SU-DHL-6 (cell line): ENCODE results near the gene TMEM132A.

Experiments used
- H2AFZ ChIP-seq: fragments of 200-600 bp; sonication (generic); 2 replicates; pipeline ENCODE4 v1.6.1; 2014; ENCODE audit warnings: low read depth, mild to moderate bottlenecking, moderate library complexity, mixed read lengths, antibody characterized with exemption, low read length; ENCODE audit not compliant: severe bottlenecking
- H3F3A ChIP-seq: fragments of 200-600 bp; shearing (Covaris generic); 2 replicates; pipeline ENCODE4 v1.6.0; 2016; ENCODE audit warnings: antibody characterized with exemption, mild to moderate bottlenecking; ENCODE audit not compliant: insufficient read depth
- H3K27ac ChIP-seq: fragments of 200-600 bp; sonication (generic); 2 replicates; pipeline ENCODE4 v1.5.1; 2016; ENCODE audit warnings: low read depth, mild to moderate bottlenecking, low read length, moderate library complexity, mixed read lengths
- H3K27me3 ChIP-seq: fragments of 200-600 bp; sonication (generic), shearing (Covaris generic); 2 replicates; pipeline ENCODE4 v1.6.0; 2014; ENCODE audit warnings: mild to moderate bottlenecking, low read length
- H3K36me3 ChIP-seq: fragments of 200-600 bp; sonication (generic); 2 replicates; pipeline ENCODE4 v1.6.1; 2014; ENCODE audit warnings: mild to moderate bottlenecking, low read length, mixed read lengths
- H3K4me2 ChIP-seq: fragments of 300-600, 200-600 bp; shearing (Covaris generic), sonication (generic); 2 replicates; pipeline ENCODE4 v1.6.0; 2014; ENCODE audit warnings: low read length, low read depth, mild to moderate bottlenecking; ENCODE audit not compliant: poor library complexity, severe bottlenecking
- H3K4me3 ChIP-seq: fragments of 200-600 bp; sonication (generic); 2 replicates; pipeline ENCODE4 v1.5.1; 2014; ENCODE audit warnings: antibody characterized with exemption, low read length, mild to moderate bottlenecking, mixed read lengths; ENCODE audit not compliant: insufficient read depth, poor library complexity, severe bottlenecking
- H3K79me2 ChIP-seq: fragments of 200-600 bp; sonication (generic); 2 replicates; pipeline ENCODE4 v1.6.1; 2014; ENCODE audit warnings: mild to moderate bottlenecking, low read length, moderate library complexity; ENCODE audit not compliant: insufficient read depth
- H3K9ac ChIP-seq: fragments of 200-600 bp; sonication (generic); 2 replicates; pipeline ENCODE4 v1.7.0; 2014; ENCODE audit warnings: mild to moderate bottlenecking, low read length
- H3K9me2 ChIP-seq: fragments of 200-600 bp; sonication (generic); replicated peaks from 2 replicates; pipeline ENCODE4 v1.6.1; 2014; ENCODE audit warnings: low read length; ENCODE audit not compliant: insufficient read depth
- H3K9me3 ChIP-seq: fragments of 200-600 bp; sonication (generic); 2 replicates; pipeline ENCODE4 v1.6.1; 2014; ENCODE audit warnings: low read length, mixed read lengths; ENCODE audit not compliant: insufficient read depth
- H4K20me1 ChIP-seq: fragments of 200-600 bp; sonication (generic); 2 replicates; pipeline ENCODE4 v1.6.1; 2014; ENCODE audit warnings: low read depth, mild to moderate bottlenecking, antibody characterized with exemption, low read length, moderate library complexity, mixed read lengths
- CTCF ChIP-seq: fragments of 200-600 bp; sonication (generic); IDR thresholded peaks from one replicate; pipeline ENCODE4 v1.5.1; 2017; ENCODE audit warnings: antibody characterized with exemption, mild to moderate bottlenecking, low read length, moderate library complexity; ENCODE audit not compliant: insufficient read depth, poor library complexity, severe bottlenecking
- EZH2phosphoT487 ChIP-seq: fragments of 200-600 bp; sonication (generic), shearing (Covaris generic); conservative IDR thresholded peaks from 2 replicates; pipeline ENCODE4 v1.6.1; 2018; ENCODE audit warnings: mild to moderate bottlenecking, antibody characterized with exemption, low read length, moderate library complexity, mixed read lengths

The TMEM132A gene

GRCh38 chr11:60939301-60939700 lies 15.0 kb downstream of the TMEM132A start:
- no peak overlapping the region for H3K4me3 ChIP-seq
- H3F3A ChIP-seq = no peaks in the 10 kb centered on the region
- no peak overlapping the region for H2AFZ ChIP-seq
- no peaks in the 10 kb centered on the region for H3K27me3 ChIP-seq
- H3K27ac ChIP-seq = no peak overlapping the region
- H3K4me2 ChIP-seq = no peak overlapping the region
- TF ChIP-seq CTCF = no peak
- no peak for TF ChIP-seq EZH2phosphoT487
- H3K36me3 ChIP-seq = no peaks in the 10 kb centered on the region
- no peak overlapping the region for H3K9ac ChIP-seq
- no peaks in the 10 kb centered on the region for H3K79me2 ChIP-seq
- H4K20me1 ChIP-seq = no peaks in the 10 kb centered on the region
- H3K9me3 ChIP-seq = no peaks in the 10 kb centered on the region
- no peaks in the 10 kb centered on the region for H3K9me2 ChIP-seq

GRCh38 chr11:60939855-60940254 lies 15.6 kb downstream of the TMEM132A start:
- Histone ChIP-seq H3K36me3 (no peaks in the 10 kb centered on the region), H3K4me2 (no peak overlapping the region), H3K4me3 (no peak overlapping the region), H4K20me1 (no peaks in the 10 kb centered on the region), H3K9me2 (no peaks in the 10 kb centered on the region), H3K27ac (no peak overlapping the region), H3K9me3 (no peaks in the 10 kb centered on the region), H3K27me3 (no peaks in the 10 kb centered on the region), H3F3A (no peaks in the 10 kb centered on the region), H2AFZ (no peak overlapping the region), H3K79me2 (no peaks in the 10 kb centered on the region), H3K9ac (no peak overlapping the region)
- TF ChIP-seq CTCF = no peak
- TF ChIP-seq EZH2phosphoT487 = no peak

- Histone ChIP-seq H4K20me1 (no peaks in the 10 kb centered on the region), H3K4me2 (no peak overlapping the region), H3K4me3 (no peak overlapping the region), H3K27ac (no peak overlapping the region), H3K9me2 (no peaks in the 10 kb centered on the region), H3K79me2 (no peaks in the 10 kb centered on the region), H2AFZ (no peak overlapping the region), H3K36me3 (no peaks in the 10 kb centered on the region), H3K9ac (no peak overlapping the region), H3F3A (no peaks in the 10 kb centered on the region), H3K27me3 (no peaks in the 10 kb centered on the region), H3K9me3 (no peaks in the 10 kb centered on the region)
- TF ChIP-seq EZH2phosphoT487 (no peak), CTCF (no peak)
Measured at GRCh38 chr11:60941371-60942119, 17.3 kb downstream of the TMEM132A start.
